K562 (cell line): ENCODE results near the gene HHATL. TPM values are rescaled to one million over a fixed set of nuclear protein-coding genes. Genes with fewer than 3 reads are reported as not detected.

Experiments used
- ATAC-seq: fragments of 200-7000 bp; cut with Tn5 transposase; 3 replicates; pipeline ENCODE4 v1.9.1; 2020; ENCODE audit warnings: moderate library complexity
- BruUV-seq: library from RNA; stranded (reverse); fragments of 400-500 nt; replicated peaks from 2 replicates; lab custom pipeline; 2021; lab: Mats Ljungman, UMichigan
- CTCF ChIA-PET: fragments of 300-600 bp; formaldehyde crosslinking; extraction: SDS; loops from one replicate; lab custom pipeline; 2021; ENCODE audit warnings: low intra/inter-chr PET ratio; lab: Yijun Ruan, JAX
- POLR2A ChIA-PET: fragments of 300-600, 350-650 bp; sonication (Branson Sonifier 250); formaldehyde crosslinking; extraction: SDS; loops from one replicate; lab custom pipeline; 2021; ENCODE audit warnings: antibody characterized with exemption, inconsistent platforms; lab: Yijun Ruan, JAX
- DNase-seq, 4 experiments: peaks; one replicate each; pipeline versions ENCODE4 v3.0.0 to v3.0.0-alpha.2; 2011 to 2018; ENCODE audit warnings: low spot score in 3 of 4, mixed read lengths in 3 of 4; ENCODE audit errors: extremely low read depth in 1 of 4
- FAIRE-seq: peaks from 2 replicates; lab custom pipeline; 2011; peaks lifted over from hg19 to GRCh38; lab: Jason Lieb, UNC
- H2AFZ ChIP-seq: 2 replicates; pipeline ENCODE4 v1.6.0; 2011; ENCODE audit warnings: low read depth, low read length, control low read depth, inconsistent platforms
- H3K27ac ChIP-seq: fragments of 200-600 bp; 3 replicates; pipeline ENCODE4 v1.8.0; 2011; ENCODE audit warnings: low read depth, mild to moderate bottlenecking, control low read depth, inconsistent platforms, low read length, moderate library complexity, mixed read lengths; ENCODE audit errors: extremely low read depth
- H3K27me3 ChIP-seq, 2 experiments: fragments of 300-600 bp in 1 of 2; 2 replicates in 1 of 2; 3 replicates in 1 of 2; pipeline versions ENCODE4 v1.6.0 to v1.8.0; 2011; ENCODE audit warnings: inconsistent platforms in 2 of 2, low read length in 2 of 2, mild to moderate bottlenecking in 1 of 2, mixed read lengths in 1 of 2, moderate library complexity in 1 of 2; ENCODE audit not compliant: control insufficient read depth in 2 of 2, insufficient read depth in 2 of 2
- H3K36me3 ChIP-seq: fragments of 300-600 bp; 3 replicates; pipeline ENCODE4 v1.8.0; 2011; ENCODE audit warnings: mild to moderate bottlenecking, low read length, inconsistent platforms; ENCODE audit not compliant: control insufficient read depth, insufficient read depth
- H3K4me1 ChIP-seq, 2 experiments: fragments of 200-600 bp in 1 of 2; replicated peaks in 1 of 2; 2 replicates in 1 of 2; 3 replicates in 1 of 2; pipeline versions ENCODE4 v1.5.1 to v1.8.0; 2011; ENCODE audit warnings: inconsistent platforms in 2 of 2, low read length in 2 of 2, mild to moderate bottlenecking in 1 of 2, mixed read lengths in 1 of 2, moderate library complexity in 1 of 2; ENCODE audit not compliant: control insufficient read depth in 2 of 2, insufficient read depth in 2 of 2
- H3K4me2 ChIP-seq: 2 replicates; pipeline ENCODE4 v1.6.1; 2011; ENCODE audit warnings: low read length, control low read depth, inconsistent platforms, mixed read lengths; ENCODE audit not compliant: insufficient read depth
- H3K4me3 ChIP-seq: fragments of 200-600 bp; sonication (generic), shearing (Covaris generic); 2 replicates; pipeline ENCODE4 v1.5.1; 2016; ENCODE audit warnings: control low read depth, inconsistent platforms
- H3K79me2 ChIP-seq: fragments of 200-600 bp; 3 replicates; pipeline ENCODE4 v1.8.0; 2011; ENCODE audit warnings: low read length, inconsistent platforms; ENCODE audit not compliant: control insufficient read depth, insufficient read depth
- H3K9ac ChIP-seq, 2 experiments: 2 replicates each; pipeline versions ENCODE4 v1.6.0 to v1.6.1; 2011; ENCODE audit warnings: low read depth in 2 of 2, low read length in 2 of 2, control low read depth in 1 of 2, inconsistent platforms in 1 of 2, mild to moderate bottlenecking in 1 of 2, mixed read lengths in 1 of 2; ENCODE audit not compliant: insufficient read depth in 1 of 2
- H3K9me1 ChIP-seq: one replicate; pipeline ENCODE4 v1.6.0; 2011; ENCODE audit warnings: inconsistent platforms, mild to moderate bottlenecking, low read length, moderate library complexity; ENCODE audit not compliant: control insufficient read depth, insufficient read depth
- H3K9me3 ChIP-seq: replicated peaks from 2 replicates; pipeline ENCODE4 v1.5.1; 2011; ENCODE audit warnings: low read depth, low read length, inconsistent platforms; ENCODE audit not compliant: control insufficient read depth, insufficient read depth
- H4K20me1 ChIP-seq: replicated peaks from 2 replicates; pipeline ENCODE4 v1.6.1; 2011; ENCODE audit warnings: low read length, inconsistent platforms, mixed read lengths; ENCODE audit not compliant: control insufficient read depth, insufficient read depth
- ZKSCAN8 ChIP-seq: fragments of 200-800 bp; sonication (Bioruptor generic); IDR thresholded peaks from 2 replicates; pipeline ENCODE4 v1.6.1; 2016; ENCODE audit warnings: missing genetic modification characterization, missing compliant biosample characterization
- WGBS: fragments of 100-300 bp; shearing (Covaris generic); methylation state at CpG from one replicate; pipeline ENCODE4 v1.1.6; 2016; ENCODE audit warnings: low coverage, mixed read lengths; ENCODE audit not compliant: insufficient coverage; ENCODE audit errors: missing lambda C conversion rate; 5-methylcytosine and 5-hydroxymethylcytosine counted together
- in situ Hi-C: fragments of 300-500 bp; cut with MboI; formaldehyde crosslinking; loops from 4 replicates; pipeline ENCODE4 v1.15.0; 2018; ENCODE audit warnings: inconsistent platforms, mixed read lengths
- intact Hi-C: fragments of 100-400 bp; cut with micrococcal nuclease; formaldehyde crosslinking; loops from 2 replicates; pipeline ENCODE4 v1.14.2; 2022
- polyA plus RNA-seq, 8 experiments: library from polyadenylated mRNA; depleted of rRNA in 4 of 8; stranded (reverse) in 5 of 8; unstranded in 3 of 8; fragments of >200 nt; fragmentation: Nextera tagmentation in 2 of 8; fragmentation: Illumina TruSeq in 1 of 8; extraction: Ambion mirVana in 2 of 8; extraction: Trizol in 1 of 8; gene quantifications; 2 replicates each; pipeline versions ENCODE4 v1.2.1 to v1.2.3, GENCODE V29; 2011 to 2014; ENCODE audit warnings: inconsistent platforms in 1 of 8, missing spikeins in 1 of 8
- total RNA-seq, 7 experiments: library from RNA; depleted of rRNA in 6 of 7; stranded (reverse); fragments of >200 nt in 6 of 7; fragmentation: Illumina TruSeq in 2 of 7; extraction: Trizol in 2 of 7; gene quantifications; 2 replicates each; pipeline versions ENCODE4 v1.2.1 to v1.2.3, GENCODE V29; 2011 to 2021; ENCODE audit warnings: low replicate concordance in 1 of 7
- TF ChIP-seq, protein P1 (sequence below): sonication (generic); formaldehyde crosslinking; IDR thresholded peaks from 2 replicates; pipeline ENCODE4 v1.8.0; 2022; ENCODE audit warnings: mild to moderate bottlenecking, missing genetic modification reagents, borderline replicate concordance

Gene HHATL
- total and polyA plus RNA-seq, 9 of the 15 experiments (the other 6 are each of a cell fraction or from before 2014, with no cell fraction given), result not detected

DNA sequence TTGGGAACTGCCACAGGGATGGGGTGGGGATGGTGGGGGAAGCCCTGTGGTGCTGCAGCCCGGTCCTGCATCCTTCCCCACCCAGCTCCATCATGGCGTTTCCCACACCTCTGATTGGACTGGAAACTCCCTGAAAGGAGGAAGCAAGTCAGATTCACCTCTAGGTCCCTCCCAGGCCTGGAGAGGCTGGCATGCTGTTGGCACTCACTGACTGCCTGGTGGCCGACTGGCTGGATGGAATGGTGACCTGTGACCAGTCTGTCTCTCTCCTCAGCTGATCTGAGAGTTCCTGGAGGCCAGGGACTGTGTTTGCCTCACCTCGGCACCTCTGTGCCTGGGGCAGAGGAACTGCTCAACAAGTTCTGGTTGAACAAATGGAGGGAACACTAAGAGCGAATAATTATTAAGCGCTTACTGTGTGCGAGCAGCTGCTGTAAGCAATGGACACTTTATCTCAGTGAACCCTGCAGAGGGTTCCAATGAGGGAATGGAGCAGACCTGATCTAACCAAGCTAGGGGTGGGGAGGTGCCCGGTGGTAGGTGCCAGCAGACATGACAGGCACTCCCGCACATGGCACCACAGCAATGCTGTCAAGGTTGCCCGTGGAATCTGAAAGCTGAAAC lies 3.5 kb upstream of the HHATL start:
- H3K36me3 ChIP-seq, result no peaks in the 10 kb centered on the region
- no TSS peak for BruUV-seq
- ATAC-seq (no peak), DNase-seq (no peak), FAIRE-seq (no peak)
- intact Hi-C loops, result no loop called here
- no peak overlapping the region for H3K9ac ChIP-seq
- H3K4me1 ChIP-seq, result peaks cover 0 to 12% of the 10 kb centered on the region in 2 experiments; a peak in 1 of 5 replicates
- in situ Hi-C loops, result no loop called here
- H3K9me1 ChIP-seq, result peaks cover 5% of the 10 kb centered on the region
- no peaks in the 10 kb centered on the region for H3K9me3 ChIP-seq
- H2AFZ ChIP-seq, result no peak overlapping the region
- H4K20me1 ChIP-seq, result peaks cover 15% of the 10 kb centered on the region; the same call in 1 of the 2 replicates
- no peaks in the 10 kb centered on the region for H3K79me2 ChIP-seq
- no peak overlapping the region for H3K4me3 ChIP-seq
- 3% methylated on average over 10 of the region's 10 CpGs for WGBS
- no peak overlapping the region for H3K27ac ChIP-seq
- CTCF ChIA-PET, result no interaction called here
- no peak overlapping the region for H3K4me2 ChIP-seq
- POLR2A ChIA-PET, result interaction anchor here (0.8 kb wide), 1 partner anchor 10 kb away, joined by 3 read pairs; no protein-coding TSS in a partner anchor
- TF ChIP-seq, protein P1, sequence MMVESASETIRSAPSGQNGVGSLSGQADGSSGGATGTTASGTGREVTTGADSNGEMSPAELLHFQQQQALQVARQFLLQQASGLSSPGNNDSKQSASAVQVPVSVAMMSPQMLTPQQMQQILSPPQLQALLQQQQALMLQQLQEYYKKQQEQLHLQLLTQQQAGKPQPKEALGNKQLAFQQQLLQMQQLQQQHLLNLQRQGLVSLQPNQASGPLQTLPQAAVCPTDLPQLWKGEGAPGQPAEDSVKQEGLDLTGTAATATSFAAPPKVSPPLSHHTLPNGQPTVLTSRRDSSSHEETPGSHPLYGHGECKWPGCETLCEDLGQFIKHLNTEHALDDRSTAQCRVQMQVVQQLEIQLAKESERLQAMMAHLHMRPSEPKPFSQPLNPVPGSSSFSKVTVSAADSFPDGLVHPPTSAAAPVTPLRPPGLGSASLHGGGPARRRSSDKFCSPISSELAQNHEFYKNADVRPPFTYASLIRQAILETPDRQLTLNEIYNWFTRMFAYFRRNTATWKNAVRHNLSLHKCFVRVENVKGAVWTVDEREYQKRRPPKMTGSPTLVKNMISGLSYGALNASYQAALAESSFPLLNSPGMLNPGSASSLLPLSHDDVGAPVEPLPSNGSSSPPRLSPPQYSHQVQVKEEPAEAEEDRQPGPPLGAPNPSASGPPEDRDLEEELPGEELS, result no peak
- peak; percentile 77 for TF ChIP-seq ZKSCAN8
- peaks cover 18 to 49% of the 10 kb centered on the region in 2 experiments; a peak in 4 of 5 replicates for H3K27me3 ChIP-seq
